Sigmoid colon (tissue), 3 donors: ENCODE measurements around the gene MCOLN3.

Experiments
- POLR2A ChIP-seq, 2 donors: fragments of 450-650 bp; IDR thresholded peaks; one replicate each; pipeline ENCODE4 v1.6.1; 2016; ENCODE audit warnings: antibody characterized with exemption in 2 of 2, mild to moderate bottlenecking in 2 of 2, moderate library complexity in 2 of 2
- TF ChIP-seq, protein P1 (sequence below), 4 experiments: fragments of 450-650 bp in 3 of 4; fragments of 200-600 bp in 1 of 4; IDR thresholded peaks; one replicate each; pipeline ENCODE4 v1.5.1; 2016 to 2019; ENCODE audit warnings: antibody characterized with exemption in 4 of 4, mild to moderate bottlenecking in 3 of 4, moderate library complexity in 2 of 4

GRCh38 chr1:85068846-85069245 is 20.5 kb upstream of the MCOLN3 start:
- TF ChIP-seq POLR2A (IDR thresholded peaks at IDR 0.05) = no peak
- TF ChIP-seq, protein P1, sequence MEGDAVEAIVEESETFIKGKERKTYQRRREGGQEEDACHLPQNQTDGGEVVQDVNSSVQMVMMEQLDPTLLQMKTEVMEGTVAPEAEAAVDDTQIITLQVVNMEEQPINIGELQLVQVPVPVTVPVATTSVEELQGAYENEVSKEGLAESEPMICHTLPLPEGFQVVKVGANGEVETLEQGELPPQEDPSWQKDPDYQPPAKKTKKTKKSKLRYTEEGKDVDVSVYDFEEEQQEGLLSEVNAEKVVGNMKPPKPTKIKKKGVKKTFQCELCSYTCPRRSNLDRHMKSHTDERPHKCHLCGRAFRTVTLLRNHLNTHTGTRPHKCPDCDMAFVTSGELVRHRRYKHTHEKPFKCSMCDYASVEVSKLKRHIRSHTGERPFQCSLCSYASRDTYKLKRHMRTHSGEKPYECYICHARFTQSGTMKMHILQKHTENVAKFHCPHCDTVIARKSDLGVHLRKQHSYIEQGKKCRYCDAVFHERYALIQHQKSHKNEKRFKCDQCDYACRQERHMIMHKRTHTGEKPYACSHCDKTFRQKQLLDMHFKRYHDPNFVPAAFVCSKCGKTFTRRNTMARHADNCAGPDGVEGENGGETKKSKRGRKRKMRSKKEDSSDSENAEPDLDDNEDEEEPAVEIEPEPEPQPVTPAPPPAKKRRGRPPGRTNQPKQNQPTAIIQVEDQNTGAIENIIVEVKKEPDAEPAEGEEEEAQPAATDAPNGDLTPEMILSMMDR (IDR thresholded peaks at IDR 0.05) = no peak
